ENCODE results near the gene FAR2. TPM values are rescaled to one million over a fixed set of nuclear protein-coding genes. Genes with fewer than 3 reads are reported as not detected.
A peak's percentile ranks its signal among the peaks of the same experiment; 100 is the strongest.
"Not testable (repeated sequence)": the region's sequence is repeated elsewhere in the genome, so short reads cannot be mapped to it uniquely, and the experiment has no call there.

FAR2 gene
- 10.1 and 12.4 TPM in 2 replicates for total RNA-seq (2014; rRNA removed; shearing (Covaris generic))
- polyA plus RNA-seq (2015; cell fraction: cytosol; rRNA removed) = 18.1 and 19.1 TPM in 2 replicates
- polyA plus RNA-seq (2015; cell fraction: nucleus; rRNA removed) = 34.9 and 38.3 TPM in 2 replicates

- peak; percentile 52 for DNase-seq (ENCODE audit: low read depth)
Observed at GRCh38 chr12:29148911-29149690, at the start of gene FAR2. Gene FAR2, plus strand, starts transcription at chr12:29149278. Its CDS starts 121,172 bp downstream, at chr12:29270450.

GRCh38 chr12:29102741-29103140, 46.3 kb upstream of the FAR2 start:
- DNase-seq (ENCODE audit: low read depth) = no peak

- DNase-seq (ENCODE audit: low read depth) = no peak
Observed at GRCh38 chr12:29103539-29103974, 45.5 kb upstream of the FAR2 start.

GRCh38 chr12:29104516-29104915, 44.6 kb upstream of the FAR2 start:
- no peak for DNase-seq (ENCODE audit: low read depth)

- DNase-seq (ENCODE audit: low read depth) = no peak
Observed at GRCh38 chr12:29110506-29111442, 38.3 kb upstream of the FAR2 start.

- DNase-seq (ENCODE audit: low read depth) = peak; percentile 7
Observed at GRCh38 chr12:29113101-29113500, 36.0 kb upstream of the FAR2 start.

- no peak for DNase-seq (ENCODE audit: low read depth)
Observed at GRCh38 chr12:29116414-29116813, 32.7 kb upstream of the FAR2 start.

- peak; percentile 48 for DNase-seq (ENCODE audit: low read depth)
Observed at GRCh38 chr12:29131539-29131938, 17.5 kb upstream of the FAR2 start.

GRCh38 chr12:29132316-29132715, 16.8 kb upstream of the FAR2 start:
- DNase-seq (ENCODE audit: low read depth) = no peak

- no peak for DNase-seq (ENCODE audit: low read depth)
Observed at GRCh38 chr12:29133181-29133580, 15.9 kb upstream of the FAR2 start.

GRCh38 chr12:29133680-29134079, 15.4 kb upstream of the FAR2 start:
- DNase-seq (ENCODE audit: low read depth) = no peak

- DNase-seq (ENCODE audit: low read depth) = not testable (repeated sequence)
Observed at GRCh38 chr12:29138256-29138655, 10.8 kb upstream of the FAR2 start.

- DNase-seq (ENCODE audit: low read depth) = not testable (repeated sequence)
Observed at GRCh38 chr12:29138855-29139254, 10.2 kb upstream of the FAR2 start.

GRCh38 chr12:29145372-29146170, 3.5 kb upstream of the FAR2 start:
- DNase-seq (ENCODE audit: low read depth) = no peak

- no peak for DNase-seq (ENCODE audit: low read depth)
Observed at GRCh38 chr12:29146196-29146595, 2.9 kb upstream of the FAR2 start.

- DNase-seq (ENCODE audit: low read depth) = peak; percentile 34
Observed at GRCh38 chr12:29147731-29148595, 1.1 kb upstream of the FAR2 start.

GRCh38 chr12:29148596-29148910, 525 bp upstream of the FAR2 start:
- DNase-seq (ENCODE audit: low read depth) = no peak

- no peak for DNase-seq (ENCODE audit: low read depth)
Observed at GRCh38 chr12:29149691-29150281, 708 bp downstream of the FAR2 start.

GRCh38 chr12:29150462-29150861, 1.4 kb downstream of the FAR2 start:
- no peak for DNase-seq (ENCODE audit: low read depth)
